ENCODE data around the gene CAPN9.
"Not testable (repeated sequence)": the region's sequence is repeated elsewhere in the genome, so short reads cannot be mapped to it uniquely, and the experiment has no call there.

The CAPN9 gene

GRCh38 chr1:230843503-230844309 is 96.5 kb downstream of the CAPN9 start:
- Mint-ChIP-seq H3K27me3 (no peaks in the 10 kb centered on the region), H3K27ac (no peak overlapping the region), H3K36me3 (ENCODE audit: low read depth) (peaks cover 23% of the 10 kb centered on the region), H3K4me3 (no peak overlapping the region), H3K9me3 (no peaks in the 10 kb centered on the region), H3K4me1 (ENCODE audit: low read depth) (no peaks in the 10 kb centered on the region)
- DNase-seq = no peak

DNA sequence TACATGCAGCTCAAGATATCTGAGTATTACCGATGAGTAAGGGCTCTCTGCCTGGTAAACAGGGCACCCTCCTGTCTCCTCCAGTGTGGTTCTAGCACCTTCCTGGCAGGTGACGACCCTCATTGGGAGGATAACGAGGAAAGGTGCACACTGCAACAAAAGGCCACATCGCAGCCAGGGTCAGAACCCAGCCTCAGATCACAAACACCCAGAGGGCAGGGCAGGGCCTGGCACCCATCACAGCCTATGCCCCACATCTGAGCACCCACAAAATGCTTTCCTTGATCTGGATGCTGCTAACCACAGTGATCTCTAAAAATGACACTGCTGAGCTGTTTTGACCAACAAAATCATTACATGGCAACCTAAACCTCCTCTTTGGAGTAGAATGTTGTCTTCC is 97.4 kb downstream of the CAPN9 start:
- H3K4me3 Mint-ChIP-seq = no peak overlapping the region

GRCh38 chr1:230845184-230845583 is 98.0 kb downstream of the CAPN9 start:
- H3K27me3 Mint-ChIP-seq; DNase-seq; H3K4me1 Mint-ChIP-seq (ENCODE audit: low read depth); H3K9me3 Mint-ChIP-seq; H3K27ac Mint-ChIP-seq; H3K4me3 Mint-ChIP-seq: not testable (repeated sequence)
- peaks cover 17% of the 10 kb centered on the region for H3K36me3 Mint-ChIP-seq (ENCODE audit: low read depth)

More for the DNA sequence above, 97.4 kb downstream of the CAPN9 start:
- Mint-ChIP-seq H3K36me3 (ENCODE audit: low read depth) (peaks cover 17% of the 10 kb centered on the region), H3K27me3 (no peaks in the 10 kb centered on the region), H3K4me1 (ENCODE audit: low read depth) (no peaks in the 10 kb centered on the region), H3K9me3 (no peaks in the 10 kb centered on the region), H3K27ac (no peak overlapping the region)
- no peak for DNase-seq

GRCh38 chr1:230848235-230848634 is 101.0 kb downstream of the CAPN9 start:
- H3K27me3 Mint-ChIP-seq = no peaks in the 10 kb centered on the region
- H3K4me1 Mint-ChIP-seq (ENCODE audit: low read depth) = no peaks in the 10 kb centered on the region
- H3K4me3 Mint-ChIP-seq = no peak overlapping the region
- H3K27ac Mint-ChIP-seq = no peak overlapping the region
- H3K9me3 Mint-ChIP-seq = no peaks in the 10 kb centered on the region
- peaks cover 23% of the 10 kb centered on the region for H3K36me3 Mint-ChIP-seq (ENCODE audit: low read depth)
- no peak for DNase-seq

DNA sequence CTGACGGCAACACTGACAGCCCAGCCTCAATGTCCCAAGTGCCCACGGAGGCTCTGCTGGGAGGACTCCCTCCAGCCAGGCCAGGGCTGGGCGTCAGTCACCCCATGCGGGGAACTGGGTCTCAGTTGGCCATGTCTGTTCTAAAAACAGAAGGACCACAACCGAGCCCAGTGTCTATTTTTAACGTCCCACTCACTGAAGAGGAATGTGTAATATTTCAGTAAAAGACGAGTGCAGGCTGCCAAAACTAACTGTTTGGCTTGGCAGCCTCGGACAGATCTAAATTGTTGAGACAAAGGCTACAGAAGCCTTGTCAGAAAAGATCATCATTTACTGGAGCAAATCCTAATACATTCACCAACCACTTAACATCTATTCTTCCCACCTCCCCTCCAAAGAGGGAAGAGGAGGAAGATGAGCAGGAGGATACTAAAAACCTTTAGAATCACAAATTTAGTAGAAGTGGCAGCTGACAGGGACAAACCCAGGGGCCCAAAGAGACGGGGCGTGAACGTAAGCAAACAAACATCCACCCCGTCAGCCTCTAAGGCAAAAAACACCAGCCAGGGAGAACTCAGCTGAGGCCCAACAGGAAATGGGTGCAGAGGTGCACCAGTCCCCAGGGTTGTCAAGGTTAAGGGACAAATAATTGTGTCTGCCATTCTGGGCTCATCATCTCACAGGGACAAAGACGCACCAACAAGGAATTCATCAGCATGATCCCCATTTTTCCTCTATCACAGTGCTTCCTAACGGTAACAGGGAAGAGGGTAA is 102.5 kb downstream of the CAPN9 start:
- H3K27me3 Mint-ChIP-seq = no peaks in the 10 kb centered on the region
- H3K4me3 Mint-ChIP-seq = no peak overlapping the region
- no peak overlapping the region for H3K27ac Mint-ChIP-seq
- H3K4me1 Mint-ChIP-seq (ENCODE audit: low read depth) = no peaks in the 10 kb centered on the region
- no peaks in the 10 kb centered on the region for H3K9me3 Mint-ChIP-seq
- DNase-seq = no peak
- peaks cover 16% of the 10 kb centered on the region for H3K36me3 Mint-ChIP-seq (ENCODE audit: low read depth)

- no peaks in the 10 kb centered on the region for H3K27me3 Mint-ChIP-seq
- no peaks in the 10 kb centered on the region for H3K9me3 Mint-ChIP-seq
- no peaks in the 10 kb centered on the region for H3K4me1 Mint-ChIP-seq (ENCODE audit: low read depth)
- no peak overlapping the region for H3K27ac Mint-ChIP-seq
- peaks cover 16% of the 10 kb centered on the region for H3K36me3 Mint-ChIP-seq (ENCODE audit: low read depth)
- H3K4me3 Mint-ChIP-seq = no peak overlapping the region
- DNase-seq = no peak
Measured at GRCh38 chr1:230850547-230850946, 103.4 kb downstream of the CAPN9 start.

DNA sequence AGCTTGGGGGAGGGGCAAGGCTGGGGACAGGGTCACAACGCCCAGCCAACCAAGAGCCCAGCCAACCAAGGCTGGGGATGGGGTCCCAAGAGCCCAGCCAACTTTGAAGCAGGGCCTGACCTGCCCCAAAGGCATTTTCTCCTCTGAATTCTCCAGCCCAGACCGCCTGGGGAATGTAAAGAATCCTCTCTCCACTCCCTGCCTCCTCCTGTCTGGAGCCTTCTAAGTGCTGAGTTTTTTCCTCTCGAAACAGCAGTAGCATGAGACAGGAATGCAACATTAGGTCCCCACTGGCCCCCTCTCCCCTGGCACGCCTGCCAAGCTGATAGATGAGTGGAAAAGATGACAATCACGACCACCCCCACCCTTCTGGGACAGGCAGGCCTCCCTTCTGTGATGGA is 104.1 kb downstream of the CAPN9 start:
- no peaks in the 10 kb centered on the region for H3K4me1 Mint-ChIP-seq (ENCODE audit: low read depth)
- H3K4me3 Mint-ChIP-seq = no peak overlapping the region
- no peaks in the 10 kb centered on the region for H3K9me3 Mint-ChIP-seq
- H3K36me3 Mint-ChIP-seq (ENCODE audit: low read depth) = peaks cover 16% of the 10 kb centered on the region
- no peak overlapping the region for H3K27ac Mint-ChIP-seq
- DNase-seq = no peak
- H3K27me3 Mint-ChIP-seq = no peaks in the 10 kb centered on the region

All from activated T-cell treated with anti-CD3 and anti-CD28 coated beads, Interleukin-2, amount 50 U/mL, for 24 hours (primary cell).